ENCODE measurements around the gene CAP2. TPM values are rescaled to one million over a fixed set of nuclear protein-coding genes. Genes with fewer than 3 reads are reported as not detected.
A peak's percentile ranks its signal among the peaks of the same experiment; 100 is the strongest.

CAP2 gene
- total RNA-seq, 4 donors from 2014 or later, result 208 to 439 (median 295) TPM

GRCh38 chr6:17466707-17467106 is 73.3 kb downstream of the CAP2 start:
- Histone ChIP-seq H3K4me3 (no peak overlapping the region), H3K27me3 (no peaks in the 10 kb centered on the region), H3K36me3 (peaks cover 0 to 25% of the 10 kb centered on the region in 2 donors), H3K9me3 (no peaks in the 10 kb centered on the region), H3K4me1 (peaks cover 42 to 53% of the 10 kb centered on the region in 2 donors), H3K27ac (peak overlapping the region; percentile 83 to 98 (median 93))
- TF ChIP-seq, protein P1, sequence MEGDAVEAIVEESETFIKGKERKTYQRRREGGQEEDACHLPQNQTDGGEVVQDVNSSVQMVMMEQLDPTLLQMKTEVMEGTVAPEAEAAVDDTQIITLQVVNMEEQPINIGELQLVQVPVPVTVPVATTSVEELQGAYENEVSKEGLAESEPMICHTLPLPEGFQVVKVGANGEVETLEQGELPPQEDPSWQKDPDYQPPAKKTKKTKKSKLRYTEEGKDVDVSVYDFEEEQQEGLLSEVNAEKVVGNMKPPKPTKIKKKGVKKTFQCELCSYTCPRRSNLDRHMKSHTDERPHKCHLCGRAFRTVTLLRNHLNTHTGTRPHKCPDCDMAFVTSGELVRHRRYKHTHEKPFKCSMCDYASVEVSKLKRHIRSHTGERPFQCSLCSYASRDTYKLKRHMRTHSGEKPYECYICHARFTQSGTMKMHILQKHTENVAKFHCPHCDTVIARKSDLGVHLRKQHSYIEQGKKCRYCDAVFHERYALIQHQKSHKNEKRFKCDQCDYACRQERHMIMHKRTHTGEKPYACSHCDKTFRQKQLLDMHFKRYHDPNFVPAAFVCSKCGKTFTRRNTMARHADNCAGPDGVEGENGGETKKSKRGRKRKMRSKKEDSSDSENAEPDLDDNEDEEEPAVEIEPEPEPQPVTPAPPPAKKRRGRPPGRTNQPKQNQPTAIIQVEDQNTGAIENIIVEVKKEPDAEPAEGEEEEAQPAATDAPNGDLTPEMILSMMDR (IDR thresholded peaks at IDR 0.05 in 4 of 5, conservative IDR thresholded peaks at IDR 0.05 in 1 of 5), result no peak
- no peak for TF ChIP-seq POLR2A (IDR thresholded peaks at IDR 0.05)
- ATAC-seq (no peak), DNase-seq (no peak)
- intact Hi-C loops (cut with DNase I; ENCODE audit: low total_unique reads), result loop anchor here (5.0 kb wide), 1 partner anchor 116 kb away; no protein-coding TSS in a partner anchor
- in situ Hi-C loops (cut with MboI; ENCODE audit: low sequenced_read_pairs in 4 of 4), result loop anchor here in 1 of 4 donors (5.0 kb wide), 1 partner anchor 116 kb away; no protein-coding TSS in a partner anchor

DNA sequence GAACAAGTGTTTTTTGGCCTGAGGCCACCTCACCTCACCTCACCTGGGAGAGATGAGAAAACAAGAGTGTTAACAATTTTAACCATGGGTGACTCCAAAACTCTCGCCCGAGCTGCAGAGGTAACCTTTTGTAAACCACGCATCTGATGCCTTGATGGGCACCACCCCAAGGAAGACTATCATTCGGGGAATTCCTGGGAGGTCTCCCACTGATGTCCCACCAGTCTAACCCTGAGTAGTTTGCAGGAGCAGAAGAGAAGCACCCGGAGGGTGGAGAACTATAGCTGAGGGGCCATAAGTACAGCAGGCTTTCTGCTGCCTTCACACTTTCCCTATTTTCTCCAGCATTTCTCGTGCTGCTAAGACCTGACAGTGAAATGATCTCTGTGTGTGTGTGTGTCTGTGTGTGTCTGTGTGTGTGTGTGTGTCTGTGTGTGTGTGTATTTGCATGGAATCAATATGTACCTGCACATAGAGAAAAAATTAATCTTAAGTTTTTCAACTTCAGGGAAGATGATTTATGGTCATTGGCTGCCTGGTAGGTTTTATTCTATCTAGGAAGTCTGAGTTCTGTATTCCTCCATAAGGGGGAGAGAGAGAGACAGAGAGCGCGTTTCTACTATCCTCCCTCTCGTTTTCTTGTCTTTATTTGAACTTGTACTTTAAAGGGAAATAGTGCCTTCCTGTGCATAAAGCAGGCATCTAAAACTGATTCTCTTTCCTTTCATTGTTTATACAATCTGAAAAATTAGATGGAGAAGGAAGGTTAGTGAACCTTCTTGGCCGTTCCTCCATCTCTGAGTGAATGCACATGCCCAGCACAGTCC is 75.8 kb downstream of the CAP2 start:
- Histone ChIP-seq H3K36me3 (peaks cover 0 to 6% of the 10 kb centered on the region in 2 donors), H3K4me1 (peaks cover 61 to 72% of the 10 kb centered on the region in 2 donors), H3K9me3 (no peaks in the 10 kb centered on the region), H3K4me3 (no peak overlapping the region), H3K27me3 (no peaks in the 10 kb centered on the region), H3K27ac (peak overlapping the region; percentile 83 to 98 (median 93))
- intact Hi-C loops (cut with DNase I; ENCODE audit: low total_unique reads), result loop anchor here (5.0 kb wide), 1 partner anchor 113 kb away; no protein-coding TSS in a partner anchor
- no peak for DNase-seq
- TF ChIP-seq POLR2A (IDR thresholded peaks at IDR 0.05), result no peak
- TF ChIP-seq, protein P1 (IDR thresholded peaks at IDR 0.05 in 4 of 5, conservative IDR thresholded peaks at IDR 0.05 in 1 of 5), result peak; percentile 38 to 54 (median 42)
- ATAC-seq, result peak in 1 of 2 donors; percentile 26
- in situ Hi-C loops (cut with MboI; ENCODE audit: low sequenced_read_pairs in 4 of 4), result loop anchor here in 1 of 4 donors (5.0 kb wide), 1 partner anchor 113 kb away; no protein-coding TSS in a partner anchor

- Histone ChIP-seq H3K27me3 (no peaks in the 10 kb centered on the region), H3K27ac (peak overlapping the region; percentile 83 to 98 (median 93)), H3K4me1 (peaks cover 65 to 70% of the 10 kb centered on the region in 2 donors), H3K4me3 (peak overlapping the region in 1 of 4 donors; percentile 1), H3K36me3 (no peaks in the 10 kb centered on the region), H3K9me3 (no peaks in the 10 kb centered on the region)
- in situ Hi-C loops (cut with MboI; ENCODE audit: low sequenced_read_pairs in 4 of 4), result loop anchor here in 1 of 4 donors (10.0 kb wide), 1 partner anchor 186 kb away; the partner anchor contains the start of gene RBM24
- ATAC-seq, result no peak
- no peak for TF ChIP-seq POLR2A (IDR thresholded peaks at IDR 0.05)
- TF ChIP-seq, protein P1 (IDR thresholded peaks at IDR 0.05 in 4 of 5, conservative IDR thresholded peaks at IDR 0.05 in 1 of 5), result no peak
- intact Hi-C loops (cut with DNase I; ENCODE audit: low total_unique reads), result loop anchor here (5.0 kb wide), 4 partner anchors 78 to 258 kb away; partner anchors contain the start of gene CAP2
- no peak for DNase-seq
Observed at GRCh38 chr6:17470202-17470937, 77.0 kb downstream of the CAP2 start.

GRCh38 chr6:17470938-17471327 is 77.5 kb downstream of the CAP2 start:
- Histone ChIP-seq H3K4me1 (peaks cover 64 to 70% of the 10 kb centered on the region in 2 donors), H3K36me3 (no peaks in the 10 kb centered on the region), H3K4me3 (peak overlapping the region in 1 of 4 donors; percentile 1), H3K9me3 (no peaks in the 10 kb centered on the region), H3K27ac (peak overlapping the region; percentile 83 to 98 (median 93)), H3K27me3 (no peaks in the 10 kb centered on the region)
- ATAC-seq (peak; percentile 75 to 78), DNase-seq (peak; percentile 40 to 49)
- TF ChIP-seq, protein P1 (IDR thresholded peaks at IDR 0.05 in 4 of 5, conservative IDR thresholded peaks at IDR 0.05 in 1 of 5), result peak in 4 of 5 experiments; percentile 28 to 59 (median 42)
- TF ChIP-seq POLR2A (IDR thresholded peaks at IDR 0.05), result no peak
- intact Hi-C loops (cut with DNase I; ENCODE audit: low total_unique reads), result loop anchor here (1.0 to 5.0 kb wide), 5 partner anchors 41 to 259 kb away; partner anchors contain the start of gene CAP2
- in situ Hi-C loops (cut with MboI; ENCODE audit: low sequenced_read_pairs in 4 of 4), result loop anchor here in 1 of 4 donors (10.0 kb wide), 1 partner anchor 186 kb away; the partner anchor contains the start of gene RBM24

Measured in gastrocnemius medialis (tissue), 4 donors.